Subcutaneous adipose tissue (tissue), 4 donors: ENCODE measurements around the gene SLC17A8. TPM values are rescaled to one million over a fixed set of nuclear protein-coding genes. Genes with fewer than 3 reads are reported as not detected.

Experiments used
- total RNA-seq, 4 donors: library from RNA; depleted of rRNA; stranded (reverse); fragments of >200 nt; gene quantifications; one replicate each; pipeline ENCODE4 v1.1.0, GENCODE V29; 2016
- TF ChIP-seq, protein P1 (sequence below): fragments of 450-650 bp; IDR thresholded peaks from one replicate; pipeline ENCODE4 v1.5.1; 2016; ENCODE audit warnings: low read depth, mild to moderate bottlenecking, control low read depth, antibody characterized with exemption, moderate library complexity

SLC17A8 gene
- total RNA-seq, 4 donors from 2014 or later = 0.17 TPM; not detected in 3

GRCh38 chr12:100442403-100442802 is 85.5 kb downstream of the SLC17A8 start:
- TF ChIP-seq, protein P1, sequence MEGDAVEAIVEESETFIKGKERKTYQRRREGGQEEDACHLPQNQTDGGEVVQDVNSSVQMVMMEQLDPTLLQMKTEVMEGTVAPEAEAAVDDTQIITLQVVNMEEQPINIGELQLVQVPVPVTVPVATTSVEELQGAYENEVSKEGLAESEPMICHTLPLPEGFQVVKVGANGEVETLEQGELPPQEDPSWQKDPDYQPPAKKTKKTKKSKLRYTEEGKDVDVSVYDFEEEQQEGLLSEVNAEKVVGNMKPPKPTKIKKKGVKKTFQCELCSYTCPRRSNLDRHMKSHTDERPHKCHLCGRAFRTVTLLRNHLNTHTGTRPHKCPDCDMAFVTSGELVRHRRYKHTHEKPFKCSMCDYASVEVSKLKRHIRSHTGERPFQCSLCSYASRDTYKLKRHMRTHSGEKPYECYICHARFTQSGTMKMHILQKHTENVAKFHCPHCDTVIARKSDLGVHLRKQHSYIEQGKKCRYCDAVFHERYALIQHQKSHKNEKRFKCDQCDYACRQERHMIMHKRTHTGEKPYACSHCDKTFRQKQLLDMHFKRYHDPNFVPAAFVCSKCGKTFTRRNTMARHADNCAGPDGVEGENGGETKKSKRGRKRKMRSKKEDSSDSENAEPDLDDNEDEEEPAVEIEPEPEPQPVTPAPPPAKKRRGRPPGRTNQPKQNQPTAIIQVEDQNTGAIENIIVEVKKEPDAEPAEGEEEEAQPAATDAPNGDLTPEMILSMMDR = no peak

GRCh38 chr12:100443434-100443833 is 86.6 kb downstream of the SLC17A8 start:
- TF ChIP-seq, protein P1 = no peak

- TF ChIP-seq, protein P1 = no peak
Observed at GRCh38 chr12:100445081-100445481, 88.2 kb downstream of the SLC17A8 start.

GRCh38 chr12:100447381-100447780 is 90.5 kb downstream of the SLC17A8 start:
- TF ChIP-seq, protein P1 = no peak

GRCh38 chr12:100448656-100449055 is 91.8 kb downstream of the SLC17A8 start:
- TF ChIP-seq, protein P1 = no peak

- TF ChIP-seq, protein P1 = no peak
Observed at GRCh38 chr12:100450735-100451134, 93.9 kb downstream of the SLC17A8 start.

DNA sequence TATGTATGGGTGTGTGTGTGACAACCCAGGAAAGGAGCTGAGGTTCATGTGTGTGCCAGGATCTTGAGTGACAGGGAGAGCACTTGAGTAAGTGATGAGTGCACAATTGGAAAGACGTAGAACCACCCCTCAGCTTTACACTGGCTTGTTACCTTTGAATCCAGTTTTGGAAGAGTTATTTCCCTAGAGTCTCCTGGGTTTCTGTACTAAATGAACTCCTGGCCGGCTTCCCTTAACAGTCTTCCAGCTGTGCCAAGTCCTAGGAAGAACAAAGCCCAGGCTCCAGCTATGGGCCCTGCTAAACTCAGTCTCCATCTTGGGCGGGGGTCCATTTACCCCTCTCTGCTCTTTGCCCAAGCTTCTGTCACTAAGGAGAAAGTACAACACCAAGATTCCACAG is 97.1 kb downstream of the SLC17A8 start:
- TF ChIP-seq, protein P1 = no peak
